ENCODE results near the gene TARS1.

The TARS1 gene

GRCh38 chr5:33440482-33441240 lies at the start of gene TARS1:
Gene TARS1 (plus strand): TSS chr5:33440965. CDS start chr5:33441087, 122 bp downstream.
- H3K4me3 ChIP-seq (replicated peaks in 1 of 2; ENCODE audit: low read depth in 2 of 2, low read length in 2 of 2) = peak within 1 kb of the TSS; percentile 80 to 93
- TF ChIP-seq, protein P1, sequence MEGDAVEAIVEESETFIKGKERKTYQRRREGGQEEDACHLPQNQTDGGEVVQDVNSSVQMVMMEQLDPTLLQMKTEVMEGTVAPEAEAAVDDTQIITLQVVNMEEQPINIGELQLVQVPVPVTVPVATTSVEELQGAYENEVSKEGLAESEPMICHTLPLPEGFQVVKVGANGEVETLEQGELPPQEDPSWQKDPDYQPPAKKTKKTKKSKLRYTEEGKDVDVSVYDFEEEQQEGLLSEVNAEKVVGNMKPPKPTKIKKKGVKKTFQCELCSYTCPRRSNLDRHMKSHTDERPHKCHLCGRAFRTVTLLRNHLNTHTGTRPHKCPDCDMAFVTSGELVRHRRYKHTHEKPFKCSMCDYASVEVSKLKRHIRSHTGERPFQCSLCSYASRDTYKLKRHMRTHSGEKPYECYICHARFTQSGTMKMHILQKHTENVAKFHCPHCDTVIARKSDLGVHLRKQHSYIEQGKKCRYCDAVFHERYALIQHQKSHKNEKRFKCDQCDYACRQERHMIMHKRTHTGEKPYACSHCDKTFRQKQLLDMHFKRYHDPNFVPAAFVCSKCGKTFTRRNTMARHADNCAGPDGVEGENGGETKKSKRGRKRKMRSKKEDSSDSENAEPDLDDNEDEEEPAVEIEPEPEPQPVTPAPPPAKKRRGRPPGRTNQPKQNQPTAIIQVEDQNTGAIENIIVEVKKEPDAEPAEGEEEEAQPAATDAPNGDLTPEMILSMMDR (IDR thresholded peaks at IDR 0.05; ENCODE audit: low read depth, low read length) = no peak
- peak; percentile 100 for DNase-seq (ENCODE audit: low read depth in 2 of 2)

- no peak overlapping the region for H3K4me3 ChIP-seq (replicated peaks in 1 of 2; ENCODE audit: low read depth in 2 of 2, low read length in 2 of 2)
- DNase-seq (ENCODE audit: low read depth in 2 of 2) = no peak
- TF ChIP-seq, protein P1 (IDR thresholded peaks at IDR 0.05; ENCODE audit: low read depth, low read length) = no peak
These were observed 42.3 kb upstream of the TARS1 start for GRCh38 chr5:33398501-33398900.

- no peak for DNase-seq (ENCODE audit: low read depth in 2 of 2)
- TF ChIP-seq, protein P1 (IDR thresholded peaks at IDR 0.05; ENCODE audit: low read depth, low read length) = no peak
- no peak overlapping the region for H3K4me3 ChIP-seq (replicated peaks in 1 of 2; ENCODE audit: low read depth in 2 of 2, low read length in 2 of 2)
These were observed 40.1 kb upstream of the TARS1 start for GRCh38 chr5:33400675-33401074.

- TF ChIP-seq, protein P1 (IDR thresholded peaks at IDR 0.05; ENCODE audit: low read depth, low read length) = no peak
- no peak overlapping the region for H3K4me3 ChIP-seq (replicated peaks in 1 of 2; ENCODE audit: low read depth in 2 of 2, low read length in 2 of 2)
- peak; percentile 59 to 71 for DNase-seq (ENCODE audit: low read depth in 2 of 2)
These were observed 39.0 kb upstream of the TARS1 start for GRCh38 chr5:33401482-33402390.

DNA sequence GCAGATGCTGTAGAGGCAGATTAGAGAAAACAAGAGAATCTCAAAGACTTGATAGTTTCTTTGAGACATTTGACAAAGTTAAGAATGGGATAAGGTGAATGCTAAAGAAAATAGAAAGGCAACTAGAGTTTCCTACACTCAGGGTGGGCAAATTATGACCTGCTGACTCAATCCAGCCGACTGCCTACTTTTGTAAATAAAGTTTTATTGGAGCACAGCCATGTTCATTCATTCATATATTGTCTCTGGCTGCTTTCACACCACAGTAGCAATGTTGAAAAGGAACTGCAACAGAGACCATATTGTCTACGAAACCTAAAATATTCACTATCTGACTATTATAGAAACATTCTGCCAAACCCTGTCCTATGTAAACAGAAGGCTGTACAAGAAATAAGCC lies 37.6 kb upstream of the TARS1 start:
- TF ChIP-seq, protein P1 (IDR thresholded peaks at IDR 0.05; ENCODE audit: low read depth, low read length) = no peak
- H3K4me3 ChIP-seq (replicated peaks in 1 of 2; ENCODE audit: low read depth in 2 of 2, low read length in 2 of 2) = no peak overlapping the region
- no peak for DNase-seq (ENCODE audit: low read depth in 2 of 2)

DNA sequence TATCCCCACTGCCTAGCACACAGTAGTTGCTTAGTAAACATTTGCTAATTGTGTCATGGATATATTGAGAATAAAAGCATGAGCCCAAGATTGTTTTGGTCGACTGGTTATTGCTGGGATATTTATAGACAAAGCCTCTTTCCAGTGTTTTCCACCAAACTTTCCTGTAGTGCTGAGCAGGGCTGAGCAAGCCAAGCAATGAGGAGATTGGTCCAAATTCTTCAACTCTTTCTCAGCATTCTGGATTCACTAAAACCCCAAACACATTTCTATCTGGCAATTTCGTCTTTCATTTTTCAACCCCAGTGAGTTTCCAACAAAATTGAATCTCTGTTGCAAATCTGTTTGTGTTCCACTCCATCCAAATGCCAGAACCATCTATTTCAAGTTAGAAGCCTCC lies 31.9 kb upstream of the TARS1 start:
- TF ChIP-seq, protein P1 (IDR thresholded peaks at IDR 0.05; ENCODE audit: low read depth, low read length) = no peak
- H3K4me3 ChIP-seq (replicated peaks in 1 of 2; ENCODE audit: low read depth in 2 of 2, low read length in 2 of 2) = no peak overlapping the region
- no peak for DNase-seq (ENCODE audit: low read depth in 2 of 2)

All from cardiac fibroblast (primary cell).